22Rv1 (cell line): ENCODE measurements around the gene GPS1.

ENCODE experiments used
- ZFX ChIP-seq: fragments of 450-650 bp; IDR thresholded peaks from 2 replicates; pipeline ENCODE4 v1.6.1; 2017; ENCODE audit warnings: antibody characterized with exemption, borderline replicate concordance
- TF ChIP-seq, protein P1 (sequence below): fragments of 450-650 bp; IDR thresholded peaks from 2 replicates; pipeline ENCODE4 v1.5.1; 2017; ENCODE audit warnings: mild to moderate bottlenecking

GRCh38 chr17:82092995-82093751, 41.5 kb downstream of the GPS1 start:
- TF ChIP-seq, protein P1, sequence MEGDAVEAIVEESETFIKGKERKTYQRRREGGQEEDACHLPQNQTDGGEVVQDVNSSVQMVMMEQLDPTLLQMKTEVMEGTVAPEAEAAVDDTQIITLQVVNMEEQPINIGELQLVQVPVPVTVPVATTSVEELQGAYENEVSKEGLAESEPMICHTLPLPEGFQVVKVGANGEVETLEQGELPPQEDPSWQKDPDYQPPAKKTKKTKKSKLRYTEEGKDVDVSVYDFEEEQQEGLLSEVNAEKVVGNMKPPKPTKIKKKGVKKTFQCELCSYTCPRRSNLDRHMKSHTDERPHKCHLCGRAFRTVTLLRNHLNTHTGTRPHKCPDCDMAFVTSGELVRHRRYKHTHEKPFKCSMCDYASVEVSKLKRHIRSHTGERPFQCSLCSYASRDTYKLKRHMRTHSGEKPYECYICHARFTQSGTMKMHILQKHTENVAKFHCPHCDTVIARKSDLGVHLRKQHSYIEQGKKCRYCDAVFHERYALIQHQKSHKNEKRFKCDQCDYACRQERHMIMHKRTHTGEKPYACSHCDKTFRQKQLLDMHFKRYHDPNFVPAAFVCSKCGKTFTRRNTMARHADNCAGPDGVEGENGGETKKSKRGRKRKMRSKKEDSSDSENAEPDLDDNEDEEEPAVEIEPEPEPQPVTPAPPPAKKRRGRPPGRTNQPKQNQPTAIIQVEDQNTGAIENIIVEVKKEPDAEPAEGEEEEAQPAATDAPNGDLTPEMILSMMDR = no peak
- no peak for TF ChIP-seq ZFX
